OCI-LY3 (cell line): ENCODE results near the gene SAC3D1.

Experiments
- EZH2phosphoT487 ChIP-seq: fragments of 200-600 bp; shearing (Covaris generic); IDR thresholded peaks from 2 replicates; pipeline ENCODE4 v1.6.1; 2018; ENCODE audit warnings: antibody characterized with exemption, mixed run types, low read depth
- TF ChIP-seq, protein P1 (sequence below): fragments of 200-600, 300-600 bp; sonication (generic); IDR thresholded peaks from 2 replicates; pipeline ENCODE4 v1.5.1; 2014; ENCODE audit warnings: antibody characterized with exemption, low read length, low read depth

DNA sequence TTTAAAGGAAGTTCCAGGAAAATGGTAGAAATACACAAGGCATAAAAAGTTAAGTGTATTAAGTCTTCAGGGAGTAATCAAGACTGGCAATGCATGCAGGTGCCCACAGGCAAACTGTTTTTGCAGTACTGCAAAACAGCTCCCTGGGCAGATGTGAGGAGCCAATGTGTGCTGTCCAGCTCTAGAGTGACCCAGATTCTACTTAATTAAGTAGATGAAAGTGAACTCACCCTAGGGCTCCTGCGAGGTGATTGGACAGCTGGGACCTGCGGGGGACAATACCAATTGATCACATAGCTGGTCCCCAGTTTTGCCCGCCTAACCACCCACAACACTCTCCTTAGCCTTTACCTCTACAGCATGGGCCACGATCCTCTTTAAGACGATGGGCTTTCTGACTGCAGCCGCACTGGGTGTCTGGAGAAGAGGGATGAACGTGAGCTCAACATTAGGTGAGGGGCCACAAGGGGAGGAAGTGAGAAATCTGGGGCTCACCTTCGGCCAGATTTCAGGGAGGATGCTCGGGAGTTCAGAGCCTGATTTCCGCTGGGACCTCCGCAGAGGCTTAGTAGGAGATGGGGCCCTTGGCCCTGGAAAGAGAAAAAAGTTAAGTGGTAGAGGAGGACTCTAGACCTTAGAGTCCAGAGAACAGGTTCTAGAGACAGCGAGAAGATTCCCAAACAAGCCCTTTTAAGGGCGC, 42.3 kb downstream of the SAC3D1 start:
- TF ChIP-seq, protein P1, sequence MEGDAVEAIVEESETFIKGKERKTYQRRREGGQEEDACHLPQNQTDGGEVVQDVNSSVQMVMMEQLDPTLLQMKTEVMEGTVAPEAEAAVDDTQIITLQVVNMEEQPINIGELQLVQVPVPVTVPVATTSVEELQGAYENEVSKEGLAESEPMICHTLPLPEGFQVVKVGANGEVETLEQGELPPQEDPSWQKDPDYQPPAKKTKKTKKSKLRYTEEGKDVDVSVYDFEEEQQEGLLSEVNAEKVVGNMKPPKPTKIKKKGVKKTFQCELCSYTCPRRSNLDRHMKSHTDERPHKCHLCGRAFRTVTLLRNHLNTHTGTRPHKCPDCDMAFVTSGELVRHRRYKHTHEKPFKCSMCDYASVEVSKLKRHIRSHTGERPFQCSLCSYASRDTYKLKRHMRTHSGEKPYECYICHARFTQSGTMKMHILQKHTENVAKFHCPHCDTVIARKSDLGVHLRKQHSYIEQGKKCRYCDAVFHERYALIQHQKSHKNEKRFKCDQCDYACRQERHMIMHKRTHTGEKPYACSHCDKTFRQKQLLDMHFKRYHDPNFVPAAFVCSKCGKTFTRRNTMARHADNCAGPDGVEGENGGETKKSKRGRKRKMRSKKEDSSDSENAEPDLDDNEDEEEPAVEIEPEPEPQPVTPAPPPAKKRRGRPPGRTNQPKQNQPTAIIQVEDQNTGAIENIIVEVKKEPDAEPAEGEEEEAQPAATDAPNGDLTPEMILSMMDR: no peak
- TF ChIP-seq EZH2phosphoT487: no peak
